ENCODE results near the gene RFFL.

RFFL gene

GRCh38 chr17:35022536-35023063 lies 40.9 kb downstream of the RFFL start:
- intact Hi-C loops (cut with micrococcal nuclease), result no loop called here
- H3K4me1 Mint-ChIP-seq (ENCODE audit: low read depth), result peaks cover 18% of the 10 kb centered on the region
- no peak overlapping the region for H3K4me3 Mint-ChIP-seq
- H3K36me3 Mint-ChIP-seq (ENCODE audit: low read depth), result peaks cover 92% of the 10 kb centered on the region
- H3K27me3 Mint-ChIP-seq, result no peaks in the 10 kb centered on the region
- peak overlapping the region; percentile 50 for H3K27ac Mint-ChIP-seq
- no peaks in the 10 kb centered on the region for H3K9me3 Mint-ChIP-seq

GRCh38 chr17:35021520-35022380 lies 41.8 kb downstream of the RFFL start:
- Mint-ChIP-seq H3K9me3 (no peaks in the 10 kb centered on the region), H3K27ac (peak overlapping the region; percentile 50)

GRCh38 chr17:35019386-35020179 lies 43.9 kb downstream of the RFFL start:
- Mint-ChIP-seq H3K9me3 (no peaks in the 10 kb centered on the region), H3K27me3 (no peaks in the 10 kb centered on the region), H3K4me3 (no peak overlapping the region), H3K36me3 (ENCODE audit: low read depth) (peaks cover 95% of the 10 kb centered on the region), H3K4me1 (ENCODE audit: low read depth) (peaks cover 18% of the 10 kb centered on the region), H3K27ac (no peak overlapping the region)
- intact Hi-C loops (cut with micrococcal nuclease), result no loop called here

More at GRCh38 chr17:35021520-35022380, 41.8 kb downstream of the RFFL start:
- Mint-ChIP-seq H3K27me3 (no peaks in the 10 kb centered on the region), H3K36me3 (ENCODE audit: low read depth) (peaks cover 95% of the 10 kb centered on the region), H3K4me1 (ENCODE audit: low read depth) (peaks cover 18% of the 10 kb centered on the region), H3K4me3 (no peak overlapping the region)
- intact Hi-C loops (cut with micrococcal nuclease), result no loop called here

- no peak overlapping the region for H3K27ac Mint-ChIP-seq
- no peaks in the 10 kb centered on the region for H3K9me3 Mint-ChIP-seq
- H3K4me1 Mint-ChIP-seq (ENCODE audit: low read depth), result peaks cover 16% of the 10 kb centered on the region
- intact Hi-C loops (cut with micrococcal nuclease), result no loop called here
- H3K4me3 Mint-ChIP-seq, result no peak overlapping the region
- peaks cover 95% of the 10 kb centered on the region for H3K36me3 Mint-ChIP-seq (ENCODE audit: low read depth)
- no peaks in the 10 kb centered on the region for H3K27me3 Mint-ChIP-seq
Measured at GRCh38 chr17:35018814-35019213, 44.7 kb downstream of the RFFL start.

- Mint-ChIP-seq H3K4me3 (no peak overlapping the region), H3K36me3 (ENCODE audit: low read depth) (peaks cover 99% of the 10 kb centered on the region), H3K27ac (no peak overlapping the region), H3K4me1 (ENCODE audit: low read depth) (no peaks in the 10 kb centered on the region), H3K9me3 (no peaks in the 10 kb centered on the region), H3K27me3 (no peaks in the 10 kb centered on the region)
- intact Hi-C loops (cut with micrococcal nuclease), result no loop called here
Measured at GRCh38 chr17:35017021-35017420, 46.5 kb downstream of the RFFL start.

- H3K4me3 Mint-ChIP-seq, result no peak overlapping the region
- H3K36me3 Mint-ChIP-seq (ENCODE audit: low read depth), result peaks cover 99% of the 10 kb centered on the region
- H3K9me3 Mint-ChIP-seq, result no peaks in the 10 kb centered on the region
- H3K4me1 Mint-ChIP-seq (ENCODE audit: low read depth), result no peaks in the 10 kb centered on the region
- H3K27ac Mint-ChIP-seq, result no peak overlapping the region
- intact Hi-C loops (cut with micrococcal nuclease), result no loop called here
- no peaks in the 10 kb centered on the region for H3K27me3 Mint-ChIP-seq
Measured at GRCh38 chr17:35016369-35016768, 47.1 kb downstream of the RFFL start.

- H3K36me3 Mint-ChIP-seq (ENCODE audit: low read depth), result peaks cover 99% of the 10 kb centered on the region
- intact Hi-C loops (cut with micrococcal nuclease), result no loop called here
Measured at GRCh38 chr17:35011671-35012216, 51.8 kb downstream of the RFFL start.

GRCh38 chr17:35010093-35010492 lies 53.4 kb downstream of the RFFL start:
- H3K27me3 Mint-ChIP-seq, result no peaks in the 10 kb centered on the region
- H3K27ac Mint-ChIP-seq, result no peak overlapping the region
- intact Hi-C loops (cut with micrococcal nuclease), result no loop called here
- H3K4me3 Mint-ChIP-seq, result no peak overlapping the region
- no peaks in the 10 kb centered on the region for H3K9me3 Mint-ChIP-seq
- H3K36me3 Mint-ChIP-seq (ENCODE audit: low read depth), result peaks cover 93% of the 10 kb centered on the region
- H3K4me1 Mint-ChIP-seq (ENCODE audit: low read depth), result no peaks in the 10 kb centered on the region

More at GRCh38 chr17:35011671-35012216, 51.8 kb downstream of the RFFL start:
- no peaks in the 10 kb centered on the region for H3K27me3 Mint-ChIP-seq
- H3K4me1 Mint-ChIP-seq (ENCODE audit: low read depth), result no peaks in the 10 kb centered on the region
- H3K4me3 Mint-ChIP-seq, result no peak overlapping the region
- H3K27ac Mint-ChIP-seq, result no peak overlapping the region
- no peaks in the 10 kb centered on the region for H3K9me3 Mint-ChIP-seq

GRCh38 chr17:35006961-35007360 lies 56.5 kb downstream of the RFFL start:
- peak overlapping the region; percentile 12 for H3K27ac Mint-ChIP-seq

GRCh38 chr17:35006345-35006744 lies 57.2 kb downstream of the RFFL start:
- H3K9me3 Mint-ChIP-seq, result no peaks in the 10 kb centered on the region
- H3K27me3 Mint-ChIP-seq, result no peaks in the 10 kb centered on the region
- no peak overlapping the region for H3K27ac Mint-ChIP-seq
- peaks cover 88% of the 10 kb centered on the region for H3K36me3 Mint-ChIP-seq (ENCODE audit: low read depth)
- intact Hi-C loops (cut with micrococcal nuclease), result no loop called here
- no peaks in the 10 kb centered on the region for H3K4me1 Mint-ChIP-seq (ENCODE audit: low read depth)
- no peak overlapping the region for H3K4me3 Mint-ChIP-seq

More at GRCh38 chr17:35006961-35007360, 56.5 kb downstream of the RFFL start:
- intact Hi-C loops (cut with micrococcal nuclease), result no loop called here
- no peak overlapping the region for H3K4me3 Mint-ChIP-seq
- no peaks in the 10 kb centered on the region for H3K4me1 Mint-ChIP-seq (ENCODE audit: low read depth)
- H3K36me3 Mint-ChIP-seq (ENCODE audit: low read depth), result peaks cover 88% of the 10 kb centered on the region
- H3K27me3 Mint-ChIP-seq, result no peaks in the 10 kb centered on the region
- no peaks in the 10 kb centered on the region for H3K9me3 Mint-ChIP-seq

GRCh38 chr17:35003778-35004177 lies 59.7 kb downstream of the RFFL start:
- Mint-ChIP-seq H3K27ac (no peak overlapping the region), H3K9me3 (no peaks in the 10 kb centered on the region), H3K36me3 (ENCODE audit: low read depth) (peaks cover 87% of the 10 kb centered on the region), H3K4me3 (no peak overlapping the region), H3K4me1 (ENCODE audit: low read depth) (no peaks in the 10 kb centered on the region), H3K27me3 (no peaks in the 10 kb centered on the region)
- intact Hi-C loops (cut with micrococcal nuclease), result no loop called here

- Mint-ChIP-seq H3K27ac (no peak overlapping the region), H3K4me3 (no peak overlapping the region), H3K4me1 (ENCODE audit: low read depth) (peaks cover 5% of the 10 kb centered on the region), H3K36me3 (ENCODE audit: low read depth) (peaks cover 82% of the 10 kb centered on the region), H3K27me3 (no peaks in the 10 kb centered on the region), H3K9me3 (no peaks in the 10 kb centered on the region)
- intact Hi-C loops (cut with micrococcal nuclease), result no loop called here
Measured at GRCh38 chr17:35002876-35003551, 60.5 kb downstream of the RFFL start.

GRCh38 chr17:35001549-35001948 lies 62.0 kb downstream of the RFFL start:
- peaks cover 18% of the 10 kb centered on the region for H3K4me1 Mint-ChIP-seq (ENCODE audit: low read depth)
- no peaks in the 10 kb centered on the region for H3K9me3 Mint-ChIP-seq
- H3K27ac Mint-ChIP-seq, result no peak overlapping the region
- no peaks in the 10 kb centered on the region for H3K27me3 Mint-ChIP-seq
- H3K36me3 Mint-ChIP-seq (ENCODE audit: low read depth), result peaks cover 70% of the 10 kb centered on the region
- H3K4me3 Mint-ChIP-seq, result no peak overlapping the region
- intact Hi-C loops (cut with micrococcal nuclease), result no loop called here

All from dendritic cell treated with granulocyte-macrophage colony-stimulating factor and Interleukin-4, amounts not matched to agents 40 ng/mL and 50 ng/mL, for 4 days (primary cell).